ENCODE results near the gene HNRNPA1L2. TPM values are rescaled to one million over a fixed set of nuclear protein-coding genes. Genes with fewer than 3 reads are reported as not detected.
"Not testable (repeated sequence)": the region's sequence is repeated elsewhere in the genome, so short reads cannot be mapped to it uniquely, and the experiment has no call there.

Gene HNRNPA1L2
- total RNA-seq, 1 experiment from 2014 or later: 10.6 TPM

DNA sequence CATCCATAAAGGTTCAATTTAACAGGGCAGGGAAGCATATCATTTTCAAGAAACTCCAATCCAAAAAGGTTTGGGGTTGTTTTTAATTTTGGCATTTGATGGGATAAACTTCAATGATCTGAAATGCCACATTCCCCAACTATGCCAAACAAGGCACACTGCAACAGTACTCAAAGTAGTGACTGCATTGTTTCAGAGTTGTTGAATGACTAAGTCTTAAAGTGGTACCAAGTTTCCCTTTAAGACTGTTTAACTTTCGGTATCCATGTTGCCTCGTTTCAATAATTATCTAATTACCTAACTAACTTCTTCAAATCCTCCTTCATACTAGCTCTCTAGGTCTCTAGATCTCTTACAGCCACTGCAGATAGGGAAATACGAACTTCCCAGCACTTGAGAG is 48.4 kb upstream of the HNRNPA1L2 start:
- H3K4me1 Mint-ChIP-seq; H4K5ac ChIP-seq (ENCODE audit: insufficient read length, low read depth, low read length); H3K79me1 ChIP-seq (ENCODE audit: insufficient read depth, low read depth, low read length, poor library complexity, severe bottlenecking); H3K4me2 ChIP-seq (ENCODE audit: insufficient read depth, insufficient read length, low read length); H3K27me3 ChIP-seq (ENCODE audit: insufficient read depth, low read length); H3T11ph ChIP-seq (ENCODE audit: low read length); H2BK20ac ChIP-seq (ENCODE audit: low read depth, low read length, poor library complexity, severe bottlenecking); H3K18ac ChIP-seq (ENCODE audit: insufficient read length, low read depth, low read length); H3K79me2 ChIP-seq (ENCODE audit: insufficient read depth, low read length); H2BK15ac ChIP-seq (ENCODE audit: low read depth, low read length); H3K23me2 ChIP-seq (ENCODE audit: insufficient read length, low read depth, low read length, poor library complexity, severe bottlenecking); H2BK5ac ChIP-seq (ENCODE audit: insufficient read length, low read length); H2AK5ac ChIP-seq (ENCODE audit: insufficient read length, low read length); H2BK120ac ChIP-seq (ENCODE audit: low read depth, low read length, poor library complexity, severe bottlenecking); H3K9me3 ChIP-seq (ENCODE audit: control insufficient read depth, low read depth, low read length); H4K8ac ChIP-seq (replicated peaks; ENCODE audit: insufficient read length, low read depth, low read length); H3K4me3 Mint-ChIP-seq; H4K91ac ChIP-seq (ENCODE audit: insufficient read length, low read depth, low read length); H4K20me1 ChIP-seq (ENCODE audit: control insufficient read depth, insufficient read depth, insufficient read length); H3K36me3 Mint-ChIP-seq (ENCODE audit: insufficient read depth in 1 of 3, low read depth in 3 of 3); H3K14ac ChIP-seq (ENCODE audit: insufficient read depth, low read length); H3K27me3 Mint-ChIP-seq (ENCODE audit: low read depth); H3K56ac ChIP-seq (ENCODE audit: insufficient read length, low read depth, low read length); DNase-seq; H3K4ac ChIP-seq (ENCODE audit: low read depth, low read length); H3K4me1 ChIP-seq (ENCODE audit: insufficient read depth, low read length); H2AFZ ChIP-seq (ENCODE audit: low read length); H3K23ac ChIP-seq (ENCODE audit: insufficient read length, low read depth, low read length); H3K9ac ChIP-seq (ENCODE audit: extremely low read depth, insufficient read length, low read length); H2BK12ac ChIP-seq (ENCODE audit: insufficient read length, low read depth, low read length); H3K27ac ChIP-seq (ENCODE audit: insufficient read length, low read depth, low read length); H3K9me3 Mint-ChIP-seq; H3K27ac Mint-ChIP-seq: not testable (repeated sequence)
- no CpG with 5 or more reads among the region's 3 CpGs for WGBS (ENCODE audit: extremely low coverage, insufficient read length, low lambda C conversion rate)

GRCh38 chr13:52594295-52594694 is 47.9 kb upstream of the HNRNPA1L2 start:
- H4K5ac ChIP-seq (ENCODE audit: insufficient read length, low read depth, low read length); H3K23ac ChIP-seq (ENCODE audit: insufficient read length, low read depth, low read length); H3K56ac ChIP-seq (ENCODE audit: insufficient read length, low read depth, low read length); H3K27ac ChIP-seq (ENCODE audit: insufficient read length, low read depth, low read length); H4K20me1 ChIP-seq (ENCODE audit: control insufficient read depth, insufficient read depth, insufficient read length); H3K27me3 ChIP-seq (ENCODE audit: insufficient read depth, low read length); DNase-seq; H2AK5ac ChIP-seq (ENCODE audit: insufficient read length, low read length); H4K91ac ChIP-seq (ENCODE audit: insufficient read length, low read depth, low read length); H3K4ac ChIP-seq (ENCODE audit: low read depth, low read length); H2AFZ ChIP-seq (ENCODE audit: low read length); H2BK120ac ChIP-seq (ENCODE audit: low read depth, low read length, poor library complexity, severe bottlenecking); H3K27me3 Mint-ChIP-seq (ENCODE audit: low read depth); H3K4me1 Mint-ChIP-seq; H3K79me1 ChIP-seq (ENCODE audit: insufficient read depth, low read depth, low read length, poor library complexity, severe bottlenecking); H3K9ac ChIP-seq (ENCODE audit: extremely low read depth, insufficient read length, low read length); H3K4me1 ChIP-seq (ENCODE audit: insufficient read depth, low read length); H3K9me3 ChIP-seq (ENCODE audit: control insufficient read depth, low read depth, low read length); H3K4me2 ChIP-seq (ENCODE audit: insufficient read depth, insufficient read length, low read length); H3K14ac ChIP-seq (ENCODE audit: insufficient read depth, low read length); H2BK12ac ChIP-seq (ENCODE audit: insufficient read length, low read depth, low read length); H3K79me2 ChIP-seq (ENCODE audit: insufficient read depth, low read length); H3K27ac Mint-ChIP-seq; H2BK15ac ChIP-seq (ENCODE audit: low read depth, low read length); H2BK20ac ChIP-seq (ENCODE audit: low read depth, low read length, poor library complexity, severe bottlenecking); H2BK5ac ChIP-seq (ENCODE audit: insufficient read length, low read length); H3K4me3 Mint-ChIP-seq; H4K8ac ChIP-seq (replicated peaks; ENCODE audit: insufficient read length, low read depth, low read length); H3K18ac ChIP-seq (ENCODE audit: insufficient read length, low read depth, low read length); H3K36me3 Mint-ChIP-seq (ENCODE audit: insufficient read depth in 1 of 3, low read depth in 3 of 3); H3T11ph ChIP-seq (ENCODE audit: low read length); H3K9me3 Mint-ChIP-seq; H3K23me2 ChIP-seq (ENCODE audit: insufficient read length, low read depth, low read length, poor library complexity, severe bottlenecking): not testable (repeated sequence)
- WGBS (ENCODE audit: extremely low coverage, insufficient read length, low lambda C conversion rate): no CpG with 5 or more reads among the region's 7 CpGs
